ENCODE results near the gene TUBA4B. TPM values are rescaled to one million over a fixed set of nuclear protein-coding genes. Genes with fewer than 3 reads are reported as not detected.
A peak's percentile ranks its signal among the peaks of the same experiment; 100 is the strongest.

Gene TUBA4B
- total and polyA plus RNA-seq, 2 of the 4 experiments (the other 2 are of a cell fraction), result not detected

GRCh38 chr2:219294356-219295351 is 41.6 kb downstream of the TUBA4B start:
- intact Hi-C loops (cut with micrococcal nuclease), result loop anchor here (1.0 to 5.0 kb wide), 5 partner anchors 17 to 238 kb away; partner anchors contain the start of genes ANKZF1, ATG9A and SLC23A3
- Histone ChIP-seq H4K8ac (ENCODE audit: low read depth in 2 of 2, low read length in 2 of 2) (peak overlapping the region; percentile 95), H4K5ac (ENCODE audit: low read depth, low read length) (peak overlapping the region; percentile 78), H3K18ac (ENCODE audit: low read depth, low read length) (peak overlapping the region; percentile 10; the same call in 1 of the 2 replicates), H2AK9ac (replicated peaks; ENCODE audit: low read depth, low read length, poor library complexity) (peak overlapping the region; percentile 94), H3K79me1 (ENCODE audit: low read depth in 1 of 2, low read length in 2 of 2) (no peaks in the 10 kb centered on the region), H3K4me3 (ENCODE audit: insufficient read depth, low read depth, low read length) (peak overlapping the region; percentile 40), H3K56ac (ENCODE audit: extremely low read depth, insufficient read depth, low read length) (no peak overlapping the region), H4K20me1 (ENCODE audit: insufficient read depth, low read length) (no peaks in the 10 kb centered on the region), H3K27me3 (ENCODE audit: control insufficient read depth, insufficient read depth, low read length) (no peaks in the 10 kb centered on the region), H2BK5ac (ENCODE audit: low read depth, low read length, poor library complexity, severe bottlenecking) (no peak overlapping the region), H3K23ac (ENCODE audit: low read depth, low read length) (no peak overlapping the region), H4K91ac (ENCODE audit: insufficient read depth, low read depth, low read length) (peak overlapping the region; percentile 79), H2AFZ (replicated peaks; ENCODE audit: low read length, poor library complexity) (peak overlapping the region; percentile 95), H3K9me1 (ENCODE audit: insufficient read depth, low read length) (peaks cover 7% of the 10 kb centered on the region; the same call in 1 of the 2 replicates), H3K4me1 (ENCODE audit: control insufficient read depth, insufficient read depth, low read length) (peaks cover 12% of the 10 kb centered on the region), H3K36me3 (ENCODE audit: control insufficient read depth, insufficient read depth, low read length) (no peaks in the 10 kb centered on the region), H2BK20ac (ENCODE audit: low read depth, low read length) (0 out of 2 replicates have a peak overlapping the region, but pooled peaks have one; percentile 3), H3K27ac (ENCODE audit: insufficient read depth, low read length) (peak overlapping the region; percentile 40; the same call in 1 of the 2 replicates), H2AK5ac (ENCODE audit: low read depth, low read length) (peak overlapping the region; percentile 91), H2BK120ac (ENCODE audit: low read depth, low read length) (peak overlapping the region; percentile 74), H3K14ac (replicated peaks; ENCODE audit: low read depth, low read length) (peak overlapping the region; percentile 55; the same call in 1 of the 2 replicates), H3K4ac (ENCODE audit: low read depth, low read length) (peak overlapping the region; percentile 82), H3K9ac (ENCODE audit: low read depth, low read length) (peak overlapping the region; percentile 68), H3K9me3 (ENCODE audit: control insufficient read depth, insufficient read depth, low read length) (no peaks in the 10 kb centered on the region), H3K4me2 (ENCODE audit: low read depth, low read length) (peak overlapping the region; percentile 76), H2BK15ac (ENCODE audit: low read depth, low read length) (peak overlapping the region; percentile 38; the same call in 2 of the 3 replicates)
- dilution Hi-C loops (cut with HindIII; ENCODE audit: low sequenced_read_pairs, unreplicated experiment), result no loop called here
- ChIA-PET CTCF (interaction anchor here (0.6 to 1.7 kb wide), 26 partner anchors 8 to 299 kb away, joined by 3 to 29 read pairs (median 4); partner anchors contain the start of genes ABCB6, ANKZF1, ATG9A and CNPPD1), POLR2A (ENCODE audit: unreplicated experiment) (no interaction called here)
- peak; percentile 70 for DNase-seq
- 15% methylated on average over 49 of the region's 67 CpGs; no CpG with 5 or more reads in 1 of the 2 experiments for WGBS, 2 experiments (ENCODE audit: extremely low coverage in 2 of 2, insufficient read length in 1 of 2)
- ATAC-seq (ENCODE audit: low read depth), result peak; percentile 93
- no TSS peak for BruUV-seq (replicated peaks)
- in situ Hi-C loops (cut with MboI; ENCODE audit: low sequenced_read_pairs), result loop anchor here (5.0 kb wide), 1 partner anchor 122 kb away; the partner anchor contains the start of gene SLC23A3
- peak; percentile 70 for TF ChIP-seq BHLHE40 (IDR thresholded peaks at IDR 0.05; ENCODE audit: low read depth, low read length)
- no peak; the same call in 1 of the 2 replicates for TF ChIP-seq POLR2A (IDR thresholded peaks at IDR 0.05; ENCODE audit: low read depth, low read length)
- TF ChIP-seq MAZ (IDR thresholded peaks at IDR 0.05; ENCODE audit: borderline replicate concordance, low read depth, low read length), result peak; percentile 93; the same call in 1 of the 2 replicates
- TF ChIP-seq CEBPB (IDR thresholded peaks at IDR 0.05; ENCODE audit: low read depth, low read length), result no peak
- no peak for TF ChIP-seq USF2 (IDR thresholded peaks at IDR 0.05; ENCODE audit: low read depth, low read length)
- TF ChIP-seq ELK1 (IDR thresholded peaks at IDR 0.05; ENCODE audit: borderline replicate concordance, low read depth, low read length), result no peak
- TF ChIP-seq RFX5 (IDR thresholded peaks at IDR 0.05; ENCODE audit: low read depth, low read length), result no peak
- TF ChIP-seq FOS (IDR thresholded peaks at IDR 0.05; ENCODE audit: low read depth, low read length), result no peak
- TF ChIP-seq CHD1 (IDR thresholded peaks at IDR 0.05; ENCODE audit: low read depth, low read length), result no peak
- TF ChIP-seq RCOR1 (IDR thresholded peaks at IDR 0.05; ENCODE audit: insufficient replicate concordance, low read length), result peak; percentile 39
- no peak for TF ChIP-seq MAFK (IDR thresholded peaks at IDR 0.05; ENCODE audit: low read depth, low read length)
- peak; percentile 94 for TF ChIP-seq SMC3 (IDR thresholded peaks at IDR 0.05; ENCODE audit: low read depth, low read length)
